Caco-2 (cell line): Measurements from ENCODE around the gene CEBPA. TPM values are rescaled to one million over a fixed set of nuclear protein-coding genes. Genes with fewer than 3 reads are reported as not detected.

Experiments used
- BruUV-seq: library from RNA; stranded (reverse); fragments of 400-500 nt; replicated peaks from 2 replicates; lab custom pipeline; 2021; lab: Mats Ljungman, UMichigan
- CTCF ChIA-PET: fragments of 300-600 bp; sonication (Branson Sonifier 250); formaldehyde crosslinking; loops from one replicate; lab custom pipeline; 2022; ENCODE audit warnings: antibody characterized with exemption; lab: Charles Lee
- POLR2A ChIA-PET: fragments of 300-600 bp; sonication (Branson Sonifier 250); formaldehyde crosslinking; loops from one replicate; lab custom pipeline; 2022; ENCODE audit warnings: antibody characterized with exemption; lab: Charles Lee
- DNase-seq, 2 experiments: peaks; one replicate each; pipeline versions ENCODE4 v3.0.0 to v3.0.0-alpha.2; 2020 to 2022
- H3K27me3 ChIP-seq: replicated peaks from 2 replicates; pipeline ENCODE4 v1.6.0; 2011; ENCODE audit warnings: low read length; ENCODE audit not compliant: control insufficient read depth, insufficient read depth
- H3K36me3 ChIP-seq: 2 replicates; pipeline ENCODE4 v1.5.1; 2011; ENCODE audit warnings: low read length; ENCODE audit not compliant: control insufficient read depth, insufficient read depth
- H3K4me1 ChIP-seq: fragments of 250-450 bp; sonication (Bioruptor Pico); 2 replicates; pipeline ENCODE4 v1.5.1; 2020; ENCODE audit warnings: mild to moderate bottlenecking
- H3K4me3 ChIP-seq: 2 replicates; pipeline ENCODE4 v1.5.1; 2011; ENCODE audit warnings: low read depth, mild to moderate bottlenecking, control low read depth, low read length
- H3K9me3 ChIP-seq: fragments of 250-450 bp; sonication (Bioruptor Pico); 2 replicates; pipeline ENCODE4 v1.5.1; 2020; ENCODE audit warnings: mild to moderate bottlenecking, moderate library complexity
- H3K27ac Mint-ChIP-seq: one replicate; pipeline ENCODE4 v1.8.0; 2022; ENCODE audit warnings: mixed read lengths; ENCODE audit not compliant: unreplicated experiment
- H3K27me3 Mint-ChIP-seq: one replicate; pipeline ENCODE4 v1.8.0; 2022; ENCODE audit warnings: mixed read lengths; ENCODE audit not compliant: insufficient read depth, unreplicated experiment
- H3K36me3 Mint-ChIP-seq: one replicate; pipeline ENCODE4 v1.8.0; 2022; ENCODE audit warnings: mild to moderate bottlenecking, mixed read lengths; ENCODE audit not compliant: insufficient read depth, unreplicated experiment
- H3K4me1 Mint-ChIP-seq: one replicate; pipeline ENCODE4 v1.8.0; 2022; ENCODE audit warnings: low read depth, mixed read lengths; ENCODE audit not compliant: unreplicated experiment
- H3K4me3 Mint-ChIP-seq: one replicate; pipeline ENCODE4 v1.8.0; 2022; ENCODE audit warnings: mild to moderate bottlenecking, moderate library complexity, mixed read lengths; ENCODE audit not compliant: unreplicated experiment
- H3K9me3 Mint-ChIP-seq: one replicate; pipeline ENCODE4 v1.8.0; 2022; ENCODE audit warnings: mixed read lengths; ENCODE audit not compliant: unreplicated experiment
- CTCF ChIP-seq, 2 experiments: fragments of 200-600 bp in 1 of 2; IDR thresholded peaks; 1 replicate in 1 of 2; 2 replicates in 1 of 2; pipeline versions ENCODE4 v1.5.1 to v1.8.0; 2011 to 2022; ENCODE audit warnings: antibody characterized with exemption in 1 of 2, control low read depth in 1 of 2, inconsistent platforms in 1 of 2, low read depth in 1 of 2, low read length in 1 of 2, mild to moderate bottlenecking in 1 of 2, moderate library complexity in 1 of 2; ENCODE audit not compliant: insufficient read depth in 1 of 2, severe bottlenecking in 1 of 2, unreplicated experiment in 1 of 2
- intact Hi-C: fragments of 100-400 bp; cut with micrococcal nuclease; formaldehyde crosslinking; loops from one replicate; pipeline ENCODE4 v1.10.0; 2022; ENCODE audit not compliant: unreplicated experiment
- total RNA-seq: library from RNA; stranded (reverse); gene quantifications from 2 replicates; pipeline ENCODE4 v1.2.3, GENCODE V29; 2022

Gene CEBPA
- total RNA-seq, 1 experiment from 2014 or later: 110 TPM

DNA sequence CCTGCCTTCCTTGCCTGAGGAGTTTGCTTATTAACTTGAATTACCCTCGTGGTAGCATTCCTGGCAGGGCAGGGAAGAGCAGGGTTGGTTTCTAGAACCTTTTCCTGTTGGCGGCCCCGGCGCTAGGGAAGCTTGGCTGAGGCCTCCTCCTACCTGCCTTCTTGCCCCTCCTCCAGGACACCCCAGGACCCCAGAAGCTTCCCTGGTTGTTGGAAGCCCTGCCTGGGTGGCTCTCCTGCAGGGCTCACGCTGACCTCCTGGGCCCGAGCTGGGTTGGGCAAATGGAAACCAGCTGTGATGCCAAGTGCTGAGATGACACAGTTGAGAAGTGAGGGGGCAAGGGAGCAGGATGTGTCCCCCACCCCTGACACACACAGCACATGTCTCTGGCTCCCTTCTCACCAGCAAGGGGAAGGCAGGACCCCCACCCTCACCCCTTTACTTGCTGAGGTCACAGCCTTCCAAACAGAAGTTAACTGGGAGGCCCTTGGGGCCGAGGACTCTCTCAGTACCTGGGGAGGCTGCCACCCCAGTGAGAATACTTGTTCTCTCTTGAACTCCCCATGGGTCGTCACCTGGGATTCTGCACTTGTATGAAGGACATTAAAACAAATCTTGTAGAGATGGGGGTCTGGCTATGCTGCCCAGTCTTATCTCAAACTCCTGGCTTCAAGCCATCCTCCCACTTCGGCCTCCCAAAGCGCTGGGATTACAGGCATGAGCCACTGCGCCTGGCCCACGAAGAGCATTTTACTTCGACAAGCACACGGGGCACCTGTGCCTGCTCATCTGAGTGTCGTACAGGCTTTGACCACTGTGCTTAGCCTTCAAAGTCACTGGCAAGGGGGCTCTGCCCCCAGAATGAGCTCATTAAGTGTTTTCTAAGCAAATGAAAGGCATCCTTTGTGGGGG lies 10.5 kb downstream of the CEBPA start:
- ChIA-PET POLR2A (interaction anchor here (1.0 to 1.7 kb wide), 2 partner anchors 11 to 82 kb away, joined by 5 to 18 read pairs; partner anchors contain the start of gene CEBPG), CTCF (interaction anchor here (0.7 to 1.5 kb wide), 4 partner anchors 7 to 440 kb away, joined by 3 to 7 read pairs (median 3); no protein-coding TSS in a partner anchor)
- intact Hi-C loops: loop anchor here (2.0 to 5.0 kb wide), 3 partner anchors 25 to 111 kb away; no protein-coding TSS in a partner anchor
- H3K4me1 Mint-ChIP-seq: peaks cover 33% of the 10 kb centered on the region
- H3K27ac Mint-ChIP-seq: peak overlapping the region; percentile 97
- H3K4me1 ChIP-seq: peaks cover 52% of the 10 kb centered on the region
- H3K36me3 ChIP-seq: no peaks in the 10 kb centered on the region
- TF ChIP-seq CTCF (IDR thresholded peaks at IDR 0.05; ENCODE audit: insufficient read depth in 1 of 2, low read depth in 1 of 2, low read length in 1 of 2, severe bottlenecking in 1 of 2, unreplicated experiment in 1 of 2): no peak
- peaks cover 23% of the 10 kb centered on the region for H3K9me3 Mint-ChIP-seq
- peaks cover 15% of the 10 kb centered on the region for H3K36me3 Mint-ChIP-seq
- no peaks in the 10 kb centered on the region for H3K27me3 Mint-ChIP-seq
- peak overlapping the region; percentile 43 for H3K4me3 Mint-ChIP-seq
- H3K27me3 ChIP-seq: no peaks in the 10 kb centered on the region
- BruUV-seq: no TSS peak
- H3K9me3 ChIP-seq: peaks cover 5% of the 10 kb centered on the region; the same call in 1 of the 2 replicates
- no peak overlapping the region for H3K4me3 ChIP-seq
- peak in 1 of 2 experiments; percentile 76 for DNase-seq

DNA sequence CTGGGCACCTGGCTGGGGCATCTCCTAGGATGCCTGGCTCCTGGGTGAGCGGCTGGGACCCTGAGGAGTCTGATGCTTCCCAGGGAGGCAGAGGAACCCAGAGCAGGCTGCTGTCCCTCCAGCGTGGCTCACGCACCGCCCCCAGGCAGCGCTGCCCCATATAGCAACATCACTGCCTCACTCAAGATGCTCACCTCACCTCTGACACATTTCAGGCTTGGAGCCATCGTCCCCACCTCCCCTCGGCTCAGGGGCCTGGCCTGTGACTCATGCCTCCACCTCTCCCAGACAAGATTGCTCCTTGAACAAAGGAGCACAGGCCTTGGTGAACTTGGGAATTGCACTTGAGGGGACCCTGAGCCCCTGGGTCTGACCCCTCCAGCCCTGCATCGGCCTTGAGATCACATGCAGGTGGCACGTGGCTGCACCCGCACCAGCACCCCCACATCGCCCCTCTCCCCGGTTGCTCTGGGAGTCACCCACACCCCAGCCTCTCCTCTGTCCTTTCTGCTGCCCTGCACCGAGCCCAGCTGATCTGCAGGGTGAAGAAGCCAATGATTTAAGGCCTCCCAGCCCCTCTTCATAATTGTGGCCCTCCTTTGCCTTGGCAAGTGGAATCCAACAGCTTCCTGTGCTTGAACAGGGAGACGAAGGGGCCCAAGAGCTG lies 11.2 kb downstream of the CEBPA start:
- Histone ChIP-seq H3K36me3 (no peaks in the 10 kb centered on the region), H3K4me3 (no peak overlapping the region), H3K27me3 (no peaks in the 10 kb centered on the region), H3K9me3 (peaks cover 8% of the 10 kb centered on the region), H3K4me1 (peaks cover 56% of the 10 kb centered on the region)
- DNase-seq: peak in 1 of 2 experiments; percentile 80
- no peak for TF ChIP-seq CTCF (IDR thresholded peaks at IDR 0.05; ENCODE audit: insufficient read depth in 1 of 2, low read depth in 1 of 2, low read length in 1 of 2, severe bottlenecking in 1 of 2, unreplicated experiment in 1 of 2)
- no TSS peak for BruUV-seq
- peaks cover 18% of the 10 kb centered on the region for H3K36me3 Mint-ChIP-seq
- peak overlapping the region; percentile 97 for H3K27ac Mint-ChIP-seq
- no peaks in the 10 kb centered on the region for H3K27me3 Mint-ChIP-seq
- H3K4me1 Mint-ChIP-seq: peaks cover 37% of the 10 kb centered on the region
- intact Hi-C loops: loop anchor here (5.0 kb wide), 1 partner anchor 44 kb away; no protein-coding TSS in a partner anchor
- ChIA-PET POLR2A (interaction anchor here (1.7 kb wide), 1 partner anchor 12 kb away, joined by 18 read pairs; no protein-coding TSS in a partner anchor), CTCF (no interaction called here)
- H3K9me3 Mint-ChIP-seq: peaks cover 23% of the 10 kb centered on the region
- peak overlapping the region; percentile 43 for H3K4me3 Mint-ChIP-seq
